IPS-NIHi11 (cell line): Measurements from ENCODE around the gene MPLKIP.
A peak's percentile ranks its signal among the peaks of the same experiment; 100 is the strongest.
"Not testable (repeated sequence)": the region's sequence is repeated elsewhere in the genome, so short reads cannot be mapped to it uniquely, and the experiment has no call there.

Experiments
- DNase-seq: peaks from one replicate; pipeline ENCODE4 v3.0.0; 2012; ENCODE audit warnings: mixed read lengths, low spot score

Gene MPLKIP

GRCh38 chr7:40134428-40135316, at the start of gene MPLKIP, which contains the start of gene SUGCT:
MPLKIP (minus strand) TSS chr7:40134622; CDS start chr7:40134567, 55 bp downstream.
SUGCT (plus strand) TSS chr7:40135005.
- peak; percentile 97 for DNase-seq

GRCh38 chr7:40182452-40182851, 48.0 kb upstream of the MPLKIP start:
- no peak for DNase-seq

DNA sequence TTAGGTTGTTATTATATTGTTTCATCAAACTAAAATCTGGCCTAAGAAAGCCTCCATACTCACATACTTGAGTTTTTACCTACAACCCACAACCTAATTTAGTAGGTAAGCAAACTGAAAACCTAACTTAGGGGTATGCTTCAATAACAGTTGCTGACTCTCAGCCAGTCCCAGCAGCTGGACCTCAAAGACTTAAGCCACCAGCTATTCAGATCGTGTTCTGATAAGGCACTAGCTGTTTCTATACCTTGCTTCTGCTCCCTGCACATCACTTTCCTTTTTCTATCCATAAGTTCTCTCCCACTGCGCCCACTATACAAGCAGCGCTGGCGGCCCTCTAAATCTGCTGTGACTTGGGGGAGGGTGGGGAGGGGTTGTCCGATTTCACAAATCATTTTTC, 42.6 kb upstream of the MPLKIP start:
- DNase-seq: no peak

GRCh38 chr7:40175725-40176510, 41.5 kb upstream of the MPLKIP start:
- DNase-seq: no peak

GRCh38 chr7:40175256-40175655, 40.8 kb upstream of the MPLKIP start:
- DNase-seq: not testable (repeated sequence)

DNA sequence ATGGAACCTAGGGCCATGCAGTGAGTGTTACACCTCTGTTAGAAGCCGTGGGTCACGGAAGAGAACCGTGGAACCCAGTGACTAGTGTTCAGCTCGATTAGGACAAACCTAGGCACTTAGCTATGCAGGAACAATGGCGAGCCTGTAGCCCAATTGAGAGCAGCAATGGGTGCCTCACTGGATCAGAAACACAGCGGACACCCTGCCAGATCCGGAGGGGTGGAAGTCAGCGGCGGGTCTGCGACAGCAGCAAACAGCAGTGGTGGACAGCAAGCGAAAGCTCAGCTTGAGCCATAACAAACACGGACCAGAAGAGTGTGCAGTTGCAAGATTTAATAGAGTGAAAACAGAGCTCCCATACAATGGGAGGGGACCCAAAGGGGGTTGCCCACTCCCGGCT, 38.7 kb upstream of the MPLKIP start:
- not testable (repeated sequence) for DNase-seq

DNA sequence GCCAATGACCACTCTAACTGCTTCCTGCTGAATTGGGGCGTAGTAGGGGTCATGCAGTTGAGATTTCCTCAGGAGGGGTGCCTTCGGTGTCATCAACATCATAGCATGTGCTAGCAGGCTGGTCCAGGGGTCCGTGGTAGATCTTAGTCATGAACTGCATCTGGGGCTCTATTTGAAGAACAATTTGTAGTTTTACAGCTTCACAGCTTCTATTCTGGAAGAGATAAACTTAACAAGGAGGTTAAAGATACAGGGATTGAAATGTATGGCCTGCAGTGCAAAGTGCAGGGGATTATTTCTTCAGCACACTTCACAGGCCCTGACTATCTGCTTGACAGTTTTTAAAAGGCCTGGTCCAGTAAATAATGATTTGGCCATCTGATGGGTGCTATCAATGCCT, 33.8 kb upstream of the MPLKIP start:
- not testable (repeated sequence) for DNase-seq

- DNase-seq: no peak
Measured at GRCh38 chr7:40167291-40167690, 32.9 kb upstream of the MPLKIP start.

DNA sequence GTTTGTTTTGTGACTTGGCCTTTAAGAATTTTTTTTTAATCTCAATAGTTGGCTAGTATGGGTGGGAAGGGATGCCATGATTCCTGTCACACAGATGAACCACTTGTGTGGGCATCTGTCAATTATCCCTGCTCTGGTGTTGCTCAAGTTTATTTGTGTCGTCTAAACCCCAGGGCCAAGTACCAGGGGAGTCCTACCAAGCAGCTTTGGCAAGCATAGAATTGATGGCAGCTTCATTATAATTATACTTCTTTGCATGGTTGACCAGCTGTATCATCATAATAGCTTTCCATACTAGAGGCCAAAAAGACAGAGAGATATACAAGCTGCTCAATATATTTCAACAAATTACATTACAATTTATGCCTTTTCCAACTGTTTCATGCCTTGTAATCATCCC, 30.8 kb upstream of the MPLKIP start:
- no peak for DNase-seq

DNA sequence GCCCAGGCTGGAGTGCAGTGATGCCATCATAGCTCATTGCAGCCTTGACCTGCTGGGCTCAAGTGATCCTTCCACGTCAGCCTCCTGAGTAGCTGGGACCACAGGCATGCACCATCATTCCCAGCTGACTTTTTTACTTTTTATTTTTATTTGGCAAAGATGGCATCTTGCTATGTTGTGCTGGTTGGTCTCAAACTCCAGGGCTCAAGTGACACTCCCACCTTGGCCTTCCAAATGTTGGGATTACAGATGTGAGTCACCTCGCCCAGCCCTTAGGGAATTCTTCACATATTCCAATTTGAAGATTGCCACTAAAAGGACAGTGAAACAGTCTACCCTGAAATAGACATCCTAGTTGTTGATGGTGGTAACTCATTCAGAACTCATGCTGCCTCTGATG, 28.1 kb upstream of the MPLKIP start:
- DNase-seq: no peak

- DNase-seq: no peak
Measured at GRCh38 chr7:40156988-40157387, 22.6 kb upstream of the MPLKIP start.

- no peak for DNase-seq
Measured at GRCh38 chr7:40151504-40151903, 17.1 kb upstream of the MPLKIP start.

DNA sequence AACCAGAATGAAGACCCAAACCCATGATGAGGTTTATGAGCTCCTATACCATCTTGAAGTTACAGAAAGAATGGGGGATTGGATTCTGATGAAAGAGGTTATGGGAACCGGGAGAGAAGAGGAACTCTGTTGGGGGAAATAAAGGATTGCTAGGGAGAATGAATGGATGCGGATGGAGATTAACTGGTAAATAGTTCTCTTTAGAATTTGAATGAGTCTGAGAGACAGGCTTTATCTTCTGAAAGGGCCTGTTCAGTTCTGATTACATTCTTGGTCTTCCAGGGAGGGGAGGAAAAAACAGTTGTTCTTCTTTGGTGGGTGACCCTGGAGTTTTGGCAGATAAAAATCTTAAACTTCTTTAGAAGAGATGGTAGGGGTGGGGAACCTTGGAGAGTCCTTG, 14.2 kb upstream of the MPLKIP start:
- DNase-seq: peak; percentile 14

DNA sequence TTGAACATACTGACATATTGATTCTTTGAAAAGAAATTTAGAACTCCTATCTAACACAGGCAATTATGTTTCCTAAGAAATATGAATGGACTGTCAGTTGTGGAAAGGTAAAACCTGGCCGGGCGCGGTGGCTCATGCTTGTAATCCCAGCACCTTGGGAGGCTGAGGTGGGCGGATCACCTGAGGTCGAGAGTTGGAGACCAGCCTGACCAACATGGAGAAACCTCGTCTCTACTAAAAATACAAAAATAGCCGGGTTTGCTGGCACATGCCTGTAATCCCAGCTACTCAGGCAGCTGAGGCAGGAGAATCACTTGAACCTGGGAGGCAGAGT, 13.8 kb upstream of the MPLKIP start:
- not testable (repeated sequence) for DNase-seq

DNA sequence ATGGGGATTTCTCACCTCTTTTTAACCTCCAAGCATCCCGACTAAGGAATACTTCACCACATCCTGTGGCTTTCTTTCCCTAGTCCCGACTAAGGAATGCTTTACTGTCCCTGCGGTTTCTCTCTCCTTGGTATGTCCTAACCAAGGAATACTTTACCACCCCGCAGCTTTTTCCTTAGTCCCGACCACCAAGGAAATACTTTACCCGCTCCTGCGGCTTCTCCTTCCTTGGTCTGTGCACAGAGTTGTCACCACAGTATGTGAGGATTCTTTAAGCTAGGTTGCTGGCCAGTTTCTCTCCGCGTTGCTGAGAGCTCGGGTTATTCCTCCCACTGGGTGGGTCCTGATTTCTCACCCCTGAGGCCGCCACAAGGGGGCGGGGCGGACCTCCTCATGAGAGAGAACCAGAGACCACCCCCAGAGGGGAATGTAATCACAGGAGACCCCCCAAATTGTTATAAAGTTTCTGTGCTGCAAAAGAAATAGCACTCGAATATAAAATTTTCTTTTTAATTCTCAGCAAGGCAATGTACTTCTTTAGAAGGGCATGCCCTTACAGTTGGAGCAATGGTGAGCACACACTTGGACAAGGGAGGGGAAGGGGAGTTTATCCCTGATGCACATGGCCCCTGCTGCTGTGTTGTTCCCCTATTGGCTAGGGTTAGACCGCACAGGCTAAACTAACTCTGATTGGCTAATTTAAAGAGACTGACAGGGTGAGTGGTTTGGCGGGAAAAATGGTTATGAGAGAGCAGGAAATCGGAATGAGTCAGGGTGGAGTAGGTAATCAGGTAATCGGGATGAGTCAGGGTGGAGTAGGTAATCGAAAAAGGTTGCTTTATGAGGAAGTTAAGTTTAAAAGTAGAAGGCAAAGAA, 13.2 kb upstream of the MPLKIP start:
- no peak for DNase-seq

DNA sequence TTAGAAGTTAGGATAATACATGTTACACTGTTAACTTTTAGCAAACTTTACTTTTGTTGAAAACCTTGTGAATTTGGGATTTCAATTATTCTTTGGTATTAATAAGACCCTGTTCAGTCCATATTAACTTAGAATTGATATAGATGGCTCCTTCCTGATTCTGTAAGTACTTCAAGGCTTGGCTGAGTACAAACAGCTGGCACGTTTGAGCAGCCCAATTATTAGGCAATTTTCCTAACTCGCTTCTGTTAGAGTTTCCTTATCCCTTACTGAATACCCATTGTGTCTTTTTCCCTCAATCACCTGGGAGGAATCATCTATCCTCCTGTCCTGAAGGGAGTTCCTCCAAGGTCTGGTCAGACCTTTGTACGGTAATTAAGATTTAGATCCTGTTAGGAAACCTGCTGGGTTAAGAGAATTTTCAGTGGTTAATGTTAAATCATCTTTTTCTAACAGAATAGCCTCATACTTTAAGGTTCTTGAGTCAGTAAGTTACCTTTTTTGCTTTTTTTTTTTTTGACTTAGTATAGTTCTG, 11.2 kb upstream of the MPLKIP start:
- not testable (repeated sequence) for DNase-seq

- not testable (repeated sequence) for DNase-seq
Measured at GRCh38 chr7:40141916-40142315, 7.5 kb upstream of the MPLKIP start.

DNA sequence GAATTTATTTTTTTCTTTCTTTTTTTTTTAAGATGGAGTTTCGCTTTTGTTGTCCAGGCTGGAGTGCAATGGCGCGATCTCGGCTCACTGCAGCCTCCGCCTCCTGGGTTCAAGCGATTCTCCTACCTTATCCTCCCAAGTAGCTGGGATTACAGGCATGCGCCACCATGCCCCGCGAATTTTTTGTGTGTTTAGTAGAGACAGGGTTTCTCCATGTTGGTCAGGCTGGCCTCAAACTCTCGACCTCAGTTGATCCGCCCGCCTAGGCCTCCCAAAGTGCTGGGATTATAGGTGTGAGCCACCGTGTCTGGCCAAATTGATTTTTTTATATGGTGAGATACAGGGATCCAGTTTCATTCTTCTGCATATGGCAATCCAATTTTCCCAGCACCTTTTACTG, 5.5 kb upstream of the MPLKIP start:
- not testable (repeated sequence) for DNase-seq

GRCh38 chr7:40138973-40139372, 4.6 kb upstream of the MPLKIP start:
- no peak for DNase-seq

GRCh38 chr7:40137563-40137962, 3.1 kb upstream of the MPLKIP start:
- no peak for DNase-seq

GRCh38 chr7:40135317-40135610, 842 bp upstream of the MPLKIP start:
- no peak for DNase-seq
